ENCODE measurements around the gene TMEM239.

GRCh38 chr20:2838170-2838797, 22.1 kb downstream of the TMEM239 start:
- TF ChIP-seq EZH2 (IDR thresholded peaks at IDR 0.05; ENCODE audit: low read depth) = no peak
- TF ChIP-seq, protein P1, sequence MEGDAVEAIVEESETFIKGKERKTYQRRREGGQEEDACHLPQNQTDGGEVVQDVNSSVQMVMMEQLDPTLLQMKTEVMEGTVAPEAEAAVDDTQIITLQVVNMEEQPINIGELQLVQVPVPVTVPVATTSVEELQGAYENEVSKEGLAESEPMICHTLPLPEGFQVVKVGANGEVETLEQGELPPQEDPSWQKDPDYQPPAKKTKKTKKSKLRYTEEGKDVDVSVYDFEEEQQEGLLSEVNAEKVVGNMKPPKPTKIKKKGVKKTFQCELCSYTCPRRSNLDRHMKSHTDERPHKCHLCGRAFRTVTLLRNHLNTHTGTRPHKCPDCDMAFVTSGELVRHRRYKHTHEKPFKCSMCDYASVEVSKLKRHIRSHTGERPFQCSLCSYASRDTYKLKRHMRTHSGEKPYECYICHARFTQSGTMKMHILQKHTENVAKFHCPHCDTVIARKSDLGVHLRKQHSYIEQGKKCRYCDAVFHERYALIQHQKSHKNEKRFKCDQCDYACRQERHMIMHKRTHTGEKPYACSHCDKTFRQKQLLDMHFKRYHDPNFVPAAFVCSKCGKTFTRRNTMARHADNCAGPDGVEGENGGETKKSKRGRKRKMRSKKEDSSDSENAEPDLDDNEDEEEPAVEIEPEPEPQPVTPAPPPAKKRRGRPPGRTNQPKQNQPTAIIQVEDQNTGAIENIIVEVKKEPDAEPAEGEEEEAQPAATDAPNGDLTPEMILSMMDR (conservative IDR thresholded peaks at IDR 0.05) = no peak
